ENCODE measurements around the gene PARD3B.

DNA sequence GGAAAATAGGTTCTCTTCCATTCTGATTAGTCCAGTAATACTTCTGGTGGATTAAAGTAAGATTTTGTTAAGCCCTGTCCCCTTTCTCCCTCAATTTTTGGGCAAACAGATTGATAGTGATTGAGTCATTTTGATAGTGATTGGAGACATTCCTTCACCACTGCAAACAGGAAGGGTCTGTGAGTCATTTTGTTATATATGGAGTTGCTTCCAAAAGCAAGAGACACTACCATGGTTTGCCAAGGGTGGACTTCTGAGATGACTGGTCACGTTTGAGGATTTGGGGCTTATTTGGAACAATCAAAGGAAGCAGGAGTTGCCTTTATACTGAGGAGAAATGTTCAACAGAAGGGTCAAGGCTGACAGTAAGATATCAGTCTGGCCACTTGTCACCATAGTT, 249.9 kb downstream of the PARD3B start:
- TF ChIP-seq, protein P1, sequence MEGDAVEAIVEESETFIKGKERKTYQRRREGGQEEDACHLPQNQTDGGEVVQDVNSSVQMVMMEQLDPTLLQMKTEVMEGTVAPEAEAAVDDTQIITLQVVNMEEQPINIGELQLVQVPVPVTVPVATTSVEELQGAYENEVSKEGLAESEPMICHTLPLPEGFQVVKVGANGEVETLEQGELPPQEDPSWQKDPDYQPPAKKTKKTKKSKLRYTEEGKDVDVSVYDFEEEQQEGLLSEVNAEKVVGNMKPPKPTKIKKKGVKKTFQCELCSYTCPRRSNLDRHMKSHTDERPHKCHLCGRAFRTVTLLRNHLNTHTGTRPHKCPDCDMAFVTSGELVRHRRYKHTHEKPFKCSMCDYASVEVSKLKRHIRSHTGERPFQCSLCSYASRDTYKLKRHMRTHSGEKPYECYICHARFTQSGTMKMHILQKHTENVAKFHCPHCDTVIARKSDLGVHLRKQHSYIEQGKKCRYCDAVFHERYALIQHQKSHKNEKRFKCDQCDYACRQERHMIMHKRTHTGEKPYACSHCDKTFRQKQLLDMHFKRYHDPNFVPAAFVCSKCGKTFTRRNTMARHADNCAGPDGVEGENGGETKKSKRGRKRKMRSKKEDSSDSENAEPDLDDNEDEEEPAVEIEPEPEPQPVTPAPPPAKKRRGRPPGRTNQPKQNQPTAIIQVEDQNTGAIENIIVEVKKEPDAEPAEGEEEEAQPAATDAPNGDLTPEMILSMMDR (IDR thresholded peaks at IDR 0.05): no peak
- no peak for TF ChIP-seq POLR2A (IDR thresholded peaks at IDR 0.05)
